IPS-18c (cell line): ENCODE results near the gene TUSC7.

ENCODE experiments used
- H3K4me3 ChIP-seq: 2 replicates; pipeline ENCODE4 v1.7.0; 2013; ENCODE audit warnings: low read depth, mild to moderate bottlenecking, low read length, moderate library complexity; ENCODE audit not compliant: insufficient read depth
- H3K9me3 ChIP-seq: one replicate; pipeline ENCODE4 v1.6.1; 2013; ENCODE audit warnings: mild to moderate bottlenecking, low read length, moderate library complexity; ENCODE audit not compliant: control insufficient read depth, insufficient read depth

TUSC7 gene

DNA sequence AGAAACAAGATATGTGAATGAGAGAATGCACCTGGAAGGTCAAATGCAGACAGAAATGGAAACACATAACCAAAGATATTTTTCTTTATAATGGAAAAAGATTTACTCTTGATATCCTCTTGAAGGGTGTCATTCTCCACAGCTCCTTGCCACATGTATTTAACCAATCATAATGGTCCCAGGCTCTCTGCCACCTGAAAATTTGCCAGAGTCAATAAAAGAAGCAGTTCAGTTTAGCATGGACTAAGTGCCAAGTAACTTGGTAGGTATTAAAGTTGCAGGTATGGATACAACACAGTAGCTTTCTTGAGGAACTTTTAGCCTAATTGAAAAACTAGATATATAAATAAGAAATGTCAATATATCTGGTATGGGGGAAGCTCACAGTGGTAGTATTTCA lies 33.5 kb downstream of the TUSC7 start:
- Histone ChIP-seq H3K9me3 (no peaks in the 10 kb centered on the region), H3K4me3 (no peak overlapping the region)

DNA sequence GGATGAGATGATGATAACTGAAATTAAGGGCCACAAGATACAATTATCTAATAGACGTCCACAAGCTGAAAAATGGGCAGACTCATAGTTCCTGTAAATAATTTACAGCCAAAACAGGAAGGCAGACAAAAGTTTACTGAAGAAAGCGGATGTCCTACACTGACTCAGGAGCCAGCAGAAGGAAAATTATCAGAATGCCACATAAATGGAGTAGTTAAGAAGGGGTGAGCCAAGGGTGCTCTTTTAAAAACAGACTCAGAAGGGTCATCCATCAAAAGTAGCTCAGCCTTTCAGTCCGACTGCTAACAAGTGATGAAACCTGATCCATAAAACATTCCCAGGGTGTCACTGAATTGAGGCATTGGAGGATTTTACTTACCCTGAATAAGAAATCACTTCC lies 39.8 kb downstream of the TUSC7 start:
- H3K9me3 ChIP-seq: no peaks in the 10 kb centered on the region
- H3K4me3 ChIP-seq: no peak overlapping the region

- Histone ChIP-seq H3K9me3 (no peaks in the 10 kb centered on the region), H3K4me3 (no peak overlapping the region)
Observed at GRCh38 chr3:116757315-116757714, 47.7 kb downstream of the TUSC7 start.

- Histone ChIP-seq H3K9me3 (no peaks in the 10 kb centered on the region), H3K4me3 (no peak overlapping the region)
Observed at GRCh38 chr3:116759316-116759715, 49.7 kb downstream of the TUSC7 start.
